IgD-negative memory B cell (primary cell): Measurements from ENCODE around the gene SMPD3. TPM values are rescaled to one million over a fixed set of nuclear protein-coding genes. Genes with fewer than 3 reads are reported as not detected.

Source experiments
- H3K27ac Mint-ChIP-seq, 3 donors: one replicate each; pipeline ENCODE4 v1.8.0; 2020 to 2022; ENCODE audit warnings: mild to moderate bottlenecking in 3 of 3, mixed read lengths in 3 of 3, moderate library complexity in 1 of 3
- H3K27me3 Mint-ChIP-seq: one replicate; pipeline ENCODE4 v1.8.0; 2021; ENCODE audit warnings: mixed read lengths
- H3K36me3 Mint-ChIP-seq: one replicate; pipeline ENCODE4 v1.8.0; 2020; ENCODE audit warnings: mild to moderate bottlenecking, mixed read lengths
- H3K4me1 Mint-ChIP-seq, 3 donors: one replicate each; pipeline ENCODE4 v1.8.0; 2020 to 2022; ENCODE audit warnings: mixed read lengths in 3 of 3, mild to moderate bottlenecking in 1 of 3
- H3K4me3 Mint-ChIP-seq, 4 donors: one replicate each; pipeline ENCODE4 v1.8.0; 2020 to 2022; ENCODE audit warnings: mild to moderate bottlenecking in 4 of 4, mixed read lengths in 4 of 4, moderate library complexity in 3 of 4
- H3K9me3 Mint-ChIP-seq, 3 donors: one replicate each; pipeline ENCODE4 v1.8.0; 2020 to 2021; ENCODE audit warnings: mixed read lengths in 3 of 3, mild to moderate bottlenecking in 1 of 3
- polyA plus RNA-seq: library from polyadenylated mRNA; unstranded; fragments of 300-500 nt; fragmentation: Illumina TruSeq; gene quantifications from one replicate; pipeline ENCODE4 v1.2.3, GENCODE V29; 2021

SMPD3 gene
- polyA plus RNA-seq, 1 donor from 2014 or later = 9.7 TPM

DNA sequence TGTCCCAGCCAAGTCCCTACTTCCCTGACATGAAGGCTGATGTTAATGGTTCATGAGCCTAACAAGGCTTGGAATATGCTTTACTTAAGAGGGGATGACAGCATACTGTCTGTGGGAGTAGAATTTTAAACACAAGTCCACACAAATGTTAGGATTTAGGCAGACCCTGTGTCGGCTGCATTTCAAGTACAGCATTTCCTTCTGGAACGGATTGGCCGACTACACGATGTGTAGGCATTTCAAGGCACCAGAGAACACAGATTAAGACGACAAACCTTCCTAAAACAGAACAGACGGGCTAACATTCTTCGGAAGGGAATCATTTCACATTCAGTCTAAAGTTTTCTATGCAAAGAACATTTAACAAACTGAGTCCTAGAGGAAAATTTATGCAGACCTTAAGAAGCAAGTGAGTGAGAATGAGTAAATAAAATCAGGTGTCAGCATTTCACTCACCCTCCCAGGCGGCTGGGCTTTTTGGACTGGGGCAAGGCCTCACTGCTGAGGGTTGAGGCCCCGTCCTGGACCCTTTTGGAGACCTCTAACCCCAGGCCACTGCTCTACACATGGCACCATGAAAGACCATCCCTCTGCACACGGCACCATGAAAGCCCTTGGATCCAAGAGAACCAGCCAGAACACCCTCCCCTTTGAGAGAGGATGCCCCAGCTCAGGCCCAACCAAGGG, 67.5 kb downstream of the SMPD3 start:
- Mint-ChIP-seq H3K9me3 (no peaks in the 10 kb centered on the region), H3K27me3 (peaks cover 1% of the 10 kb centered on the region), H3K27ac (peak overlapping the region; percentile 36 to 96 (median 90)), H3K4me3 (peak overlapping the region in 2 of 4 donors; percentile 8 to 84), H3K4me1 (peaks cover 55 to 59% (median 55%) of the 10 kb centered on the region in 3 donors), H3K36me3 (no peaks in the 10 kb centered on the region)

DNA sequence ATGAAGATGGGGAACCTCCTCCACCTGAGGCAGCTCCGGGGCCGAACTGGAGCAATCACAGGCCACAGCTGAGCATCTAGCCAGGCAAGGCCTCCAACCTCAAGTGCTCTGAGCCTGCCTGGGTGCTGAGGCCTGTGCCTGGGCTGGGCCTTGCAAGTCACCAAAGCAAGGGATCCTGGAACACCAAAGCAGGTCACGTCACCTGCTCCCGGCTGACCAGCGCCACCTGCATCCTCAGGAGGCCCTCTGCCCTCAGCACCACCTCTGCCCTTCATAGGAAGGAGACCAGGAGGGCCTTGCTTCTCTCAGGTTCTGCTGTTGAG, 68.0 kb downstream of the SMPD3 start:
- Mint-ChIP-seq H3K27me3 (peaks cover 1% of the 10 kb centered on the region), H3K36me3 (no peaks in the 10 kb centered on the region), H3K27ac (peak overlapping the region; percentile 14 to 90 (median 36)), H3K4me1 (peaks cover 50 to 55% (median 50%) of the 10 kb centered on the region in 3 donors), H3K4me3 (peak overlapping the region in 1 of 4 donors; percentile 8), H3K9me3 (no peaks in the 10 kb centered on the region)

- Mint-ChIP-seq H3K27ac (peak overlapping the region; percentile 8 to 47 (median 10)), H3K4me1 (peaks cover 44 to 49% (median 44%) of the 10 kb centered on the region in 3 donors), H3K27me3 (no peaks in the 10 kb centered on the region), H3K9me3 (no peaks in the 10 kb centered on the region), H3K4me3 (peak overlapping the region in 2 of 4 donors; percentile 13 to 60), H3K36me3 (no peaks in the 10 kb centered on the region)
Measured at GRCh38 chr16:68379472-68380347, 68.6 kb downstream of the SMPD3 start.

GRCh38 chr16:68378436-68379415, 69.6 kb downstream of the SMPD3 start:
- H3K4me3 Mint-ChIP-seq = no peak overlapping the region
- H3K36me3 Mint-ChIP-seq = no peaks in the 10 kb centered on the region
- H3K4me1 Mint-ChIP-seq = peaks cover 34 to 39% (median 35%) of the 10 kb centered on the region in 3 donors
- H3K27ac Mint-ChIP-seq = peak overlapping the region in 2 of 3 donors; percentile 8 to 10
- no peaks in the 10 kb centered on the region for H3K9me3 Mint-ChIP-seq
- H3K27me3 Mint-ChIP-seq = no peaks in the 10 kb centered on the region

- Mint-ChIP-seq H3K36me3 (no peaks in the 10 kb centered on the region), H3K27me3 (no peaks in the 10 kb centered on the region), H3K4me3 (no peak overlapping the region), H3K27ac (no peak overlapping the region), H3K9me3 (no peaks in the 10 kb centered on the region), H3K4me1 (peaks cover 26 to 31% (median 27%) of the 10 kb centered on the region in 3 donors)
Measured at GRCh38 chr16:68377667-68378393, 70.5 kb downstream of the SMPD3 start.

DNA sequence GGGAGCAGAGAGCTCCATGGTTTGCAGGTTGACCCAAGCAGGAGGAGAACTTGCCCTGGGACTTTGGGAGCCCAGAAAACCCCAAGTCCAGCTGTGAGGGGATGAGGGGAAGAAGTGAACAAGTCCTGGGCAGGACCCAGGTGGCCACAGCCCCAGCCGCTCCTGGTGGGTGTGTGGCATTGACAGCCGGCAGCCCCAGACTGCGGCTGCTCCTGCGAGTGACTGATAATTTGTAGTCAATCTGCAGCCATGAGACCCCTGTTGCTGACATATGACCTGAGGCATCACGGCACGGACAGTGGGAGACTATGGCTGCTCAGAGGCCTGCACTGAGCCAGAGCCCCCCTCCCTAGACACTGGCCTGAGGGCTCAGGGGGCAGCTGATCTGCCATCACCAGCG, 71.1 kb downstream of the SMPD3 start:
- peaks cover 2% of the 10 kb centered on the region for H3K27me3 Mint-ChIP-seq
- H3K4me1 Mint-ChIP-seq = peaks cover 22 to 26% (median 22%) of the 10 kb centered on the region in 3 donors
- no peak overlapping the region for H3K27ac Mint-ChIP-seq
- H3K4me3 Mint-ChIP-seq = peak overlapping the region in 1 of 4 donors; percentile 23
- H3K36me3 Mint-ChIP-seq = no peaks in the 10 kb centered on the region
- no peaks in the 10 kb centered on the region for H3K9me3 Mint-ChIP-seq

GRCh38 chr16:68376590-68376989, 71.7 kb downstream of the SMPD3 start:
- Mint-ChIP-seq H3K27ac (no peak overlapping the region), H3K9me3 (no peaks in the 10 kb centered on the region), H3K4me1 (peaks cover 15 to 20% (median 16%) of the 10 kb centered on the region in 3 donors), H3K27me3 (peaks cover 2% of the 10 kb centered on the region), H3K36me3 (no peaks in the 10 kb centered on the region), H3K4me3 (no peak overlapping the region)

DNA sequence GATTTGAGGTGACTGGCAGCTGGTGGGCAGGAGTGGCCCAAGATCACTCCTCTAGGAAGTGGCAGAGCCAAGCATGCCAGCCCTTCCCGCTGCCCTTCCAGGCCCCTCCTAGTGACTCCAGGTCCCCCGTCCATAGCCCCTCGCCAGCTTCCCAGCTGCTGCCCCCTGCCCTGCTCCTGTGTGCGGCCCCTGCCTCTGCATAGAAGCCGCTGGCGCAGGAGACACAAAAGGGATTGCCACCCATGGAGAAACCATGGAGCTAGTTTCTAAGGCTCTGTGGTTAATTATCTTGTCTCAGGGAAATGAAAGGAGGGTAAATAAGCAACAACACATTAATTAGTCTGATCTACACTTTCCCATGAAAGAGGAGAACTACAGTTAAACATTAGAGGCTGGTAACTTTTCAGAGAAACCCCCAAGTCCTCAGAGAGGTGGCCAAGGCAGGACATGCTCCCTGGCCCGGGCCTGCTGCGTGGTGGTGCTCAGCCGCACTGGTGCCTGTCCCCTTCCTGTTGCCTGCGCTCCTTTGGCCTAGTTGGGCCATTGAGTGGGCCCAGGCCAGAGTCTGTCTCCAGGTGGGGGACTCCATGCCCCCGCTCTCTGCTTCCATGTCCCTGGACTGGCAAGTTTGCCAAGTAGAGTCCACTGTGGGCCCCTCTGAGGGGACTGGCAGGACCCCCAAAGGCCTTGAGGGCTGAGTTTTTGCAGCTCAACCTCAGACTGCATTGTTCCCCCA, 72.3 kb downstream of the SMPD3 start:
- peak overlapping the region in 1 of 3 donors; percentile 58 for H3K27ac Mint-ChIP-seq
- peaks cover 2% of the 10 kb centered on the region for H3K27me3 Mint-ChIP-seq
- no peak overlapping the region for H3K4me3 Mint-ChIP-seq
- H3K36me3 Mint-ChIP-seq = no peaks in the 10 kb centered on the region
- no peaks in the 10 kb centered on the region for H3K9me3 Mint-ChIP-seq
- H3K4me1 Mint-ChIP-seq = peaks cover 10 to 14% (median 14%) of the 10 kb centered on the region in 3 donors

- Mint-ChIP-seq H3K4me3 (no peak overlapping the region), H3K36me3 (no peaks in the 10 kb centered on the region), H3K4me1 (peaks cover 10 to 16% (median 15%) of the 10 kb centered on the region in 3 donors), H3K27ac (no peak overlapping the region), H3K27me3 (peaks cover 2% of the 10 kb centered on the region), H3K9me3 (no peaks in the 10 kb centered on the region)
Measured at GRCh38 chr16:68374961-68375660, 73.2 kb downstream of the SMPD3 start.

- H3K27ac Mint-ChIP-seq = no peak overlapping the region
- H3K27me3 Mint-ChIP-seq = peaks cover 2% of the 10 kb centered on the region
- H3K4me1 Mint-ChIP-seq = peaks cover 16 to 21% (median 18%) of the 10 kb centered on the region in 3 donors
- H3K4me3 Mint-ChIP-seq = no peak overlapping the region
- no peaks in the 10 kb centered on the region for H3K36me3 Mint-ChIP-seq
- no peaks in the 10 kb centered on the region for H3K9me3 Mint-ChIP-seq
Measured at GRCh38 chr16:68374246-68374805, 74.0 kb downstream of the SMPD3 start.

- Mint-ChIP-seq H3K4me3 (peak overlapping the region in 1 of 4 donors; percentile 20), H3K36me3 (no peaks in the 10 kb centered on the region), H3K27me3 (peaks cover 2% of the 10 kb centered on the region), H3K4me1 (peaks cover 15 to 19% (median 16%) of the 10 kb centered on the region in 3 donors), H3K27ac (no peak overlapping the region), H3K9me3 (no peaks in the 10 kb centered on the region)
Measured at GRCh38 chr16:68373528-68374245, 74.6 kb downstream of the SMPD3 start.

- Mint-ChIP-seq H3K27me3 (peaks cover 2% of the 10 kb centered on the region), H3K4me3 (no peak overlapping the region)
Measured at GRCh38 chr16:68372806-68373205, 75.5 kb downstream of the SMPD3 start.

More at GRCh38 chr16:68372806-68373205, 75.5 kb downstream of the SMPD3 start:
- Mint-ChIP-seq H3K27ac (no peak overlapping the region), H3K36me3 (no peaks in the 10 kb centered on the region), H3K9me3 (no peaks in the 10 kb centered on the region), H3K4me1 (peaks cover 18 to 25% (median 21%) of the 10 kb centered on the region in 3 donors)
